Measurements from ENCODE around the gene KCNJ5. TPM values are rescaled to one million over a fixed set of nuclear protein-coding genes. Genes with fewer than 3 reads are reported as not detected.

Gene KCNJ5
- 1 to 10 TPM; 1.6 to 2.7 TPM for total RNA-seq
- polyA plus RNA-seq (ENCODE audit: insufficient read length in 2 of 2): 1 to 10 TPM; 2.1 to 2.7 TPM
- long read RNA-seq, donor 1: 0 reads
- long read RNA-seq, donor 2: 0 reads
- long read RNA-seq, donor 3, full-length matches to known transcripts: 2 of 2 reads
- long read RNA-seq, donor 3, partial matches to known transcripts: 0 of 2 reads
- long read RNA-seq, donor 3, other reads (novel, unspliced or antisense): 0 of 2 reads
- long read RNA-seq, donor 4, full-length matches to known transcripts: 5 of 5 reads
- long read RNA-seq, donor 4, partial matches to known transcripts: 0 of 5 reads
- long read RNA-seq, donor 4, other reads (novel, unspliced or antisense): 0 of 5 reads

DNA sequence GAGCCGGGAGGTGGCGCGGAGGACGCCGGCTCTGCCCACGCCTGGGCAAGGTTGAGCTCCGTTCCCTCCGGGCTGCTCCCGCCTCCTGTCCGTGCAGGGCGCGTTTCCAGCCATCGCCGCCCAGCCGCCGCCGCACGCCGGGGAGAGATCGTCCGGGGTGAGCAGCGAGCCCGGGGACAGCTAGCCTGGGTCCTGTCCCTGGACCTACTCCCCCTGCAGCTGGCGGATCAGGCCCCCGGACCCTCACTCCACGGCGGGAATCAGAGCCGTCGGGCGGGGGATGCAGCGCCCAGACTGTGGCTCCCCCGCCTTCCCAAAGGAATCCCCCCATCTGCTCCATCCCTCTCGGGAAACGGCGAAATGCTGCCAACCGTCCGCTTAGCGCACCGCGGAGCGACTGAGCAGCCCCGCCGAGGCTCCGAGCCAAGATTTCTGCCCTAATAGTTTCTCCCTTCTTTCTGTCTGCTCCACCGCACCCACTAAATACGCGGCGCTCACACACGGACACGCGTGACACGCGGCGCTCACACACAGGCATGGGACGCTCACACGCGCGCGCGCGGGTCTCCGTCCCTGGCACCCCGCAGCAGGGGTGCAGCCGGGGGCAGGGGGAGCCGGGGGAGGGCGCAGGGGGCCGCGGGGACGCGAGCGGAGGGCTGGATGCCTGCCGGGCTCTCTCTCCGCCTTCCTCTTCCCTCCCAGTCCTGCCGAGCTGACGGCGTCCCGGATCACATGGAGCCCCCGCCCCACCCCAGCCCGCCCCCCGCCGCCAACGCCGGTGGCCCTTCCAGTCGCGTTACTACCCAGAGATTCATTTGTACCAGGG lies at the start of gene KCNJ5:
TSS of gene KCNJ5 (plus strand) at position 814 of the 826 bp plus-strand sequence. CDS start 19,918 bp downstream, outside the sequence.
- WGBS (ENCODE audit: insufficient coverage): under 1% methylated on average over 70 of the region's 85 CpGs
- H3K4me1 ChIP-seq (ENCODE audit: control insufficient read depth, insufficient read depth, low read length): peaks cover 20% of the 10 kb centered on the region
- H3K27ac ChIP-seq (ENCODE audit: low read depth, low read length): no peak within 1 kb of the TSS
- DNase-seq (ENCODE audit: low read depth in 4 of 6, low spot score in 6 of 6): peak in 3 of 6 donors; percentile 49 to 93 (median 86)
- H3K4me3 ChIP-seq (ENCODE audit: low read depth, low read length): peak within 1 kb of the TSS; percentile 53
- H3K36me3 ChIP-seq (ENCODE audit: control insufficient read depth, insufficient read depth, low read length): no peaks in the 10 kb centered on the region
- H3K27me3 ChIP-seq (ENCODE audit: control insufficient read depth, insufficient read depth, low read length): peaks cover 25% of the 10 kb centered on the region
- H3K9me3 ChIP-seq (ENCODE audit: control insufficient read depth, insufficient read depth, low read length): no peaks in the 10 kb centered on the region

DNA sequence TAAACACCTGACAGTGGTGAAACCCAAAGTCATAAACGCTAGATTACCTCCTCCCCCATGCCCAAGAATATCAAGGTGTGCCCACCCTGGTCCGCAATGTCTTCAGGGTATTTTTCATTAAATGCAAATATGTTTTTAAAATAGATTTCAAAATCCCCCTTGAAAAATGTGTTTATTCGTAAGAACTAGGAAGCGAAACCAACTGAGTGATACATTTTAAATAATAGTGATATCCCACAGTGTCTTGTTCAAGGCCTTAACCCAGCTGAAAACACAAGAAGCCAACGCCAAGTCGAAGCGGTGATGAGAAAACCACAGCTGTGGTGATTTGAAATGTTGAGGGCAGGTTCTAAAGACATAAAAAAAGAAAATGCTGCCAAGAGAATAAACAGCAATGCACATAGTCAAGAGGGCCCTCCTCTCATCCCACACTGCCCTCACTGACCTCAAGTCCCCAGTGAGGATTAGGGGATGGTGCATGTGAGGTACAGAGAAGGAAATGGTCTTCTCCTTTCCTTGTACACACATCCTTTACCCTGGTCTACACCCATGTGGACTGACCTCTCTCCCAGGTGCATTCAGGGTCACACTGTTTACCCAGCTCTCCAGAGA lies 49.6 kb upstream of the KCNJ5 start:
- Histone ChIP-seq H3K9me3 (ENCODE audit: control insufficient read depth, insufficient read depth, low read length) (no peaks in the 10 kb centered on the region), H3K4me3 (ENCODE audit: low read depth, low read length) (no peak overlapping the region), H3K27me3 (ENCODE audit: control insufficient read depth, insufficient read depth, low read length) (no peaks in the 10 kb centered on the region), H3K4me1 (ENCODE audit: control insufficient read depth, insufficient read depth, low read length) (no peaks in the 10 kb centered on the region), H3K36me3 (ENCODE audit: control insufficient read depth, insufficient read depth, low read length) (no peaks in the 10 kb centered on the region), H3K27ac (ENCODE audit: low read depth, low read length) (no peak overlapping the region)
- DNase-seq (ENCODE audit: low read depth in 4 of 6, low spot score in 6 of 6): no peak
- WGBS (ENCODE audit: insufficient coverage): no CpG with 5 or more reads among the region's 7 CpGs

DNA sequence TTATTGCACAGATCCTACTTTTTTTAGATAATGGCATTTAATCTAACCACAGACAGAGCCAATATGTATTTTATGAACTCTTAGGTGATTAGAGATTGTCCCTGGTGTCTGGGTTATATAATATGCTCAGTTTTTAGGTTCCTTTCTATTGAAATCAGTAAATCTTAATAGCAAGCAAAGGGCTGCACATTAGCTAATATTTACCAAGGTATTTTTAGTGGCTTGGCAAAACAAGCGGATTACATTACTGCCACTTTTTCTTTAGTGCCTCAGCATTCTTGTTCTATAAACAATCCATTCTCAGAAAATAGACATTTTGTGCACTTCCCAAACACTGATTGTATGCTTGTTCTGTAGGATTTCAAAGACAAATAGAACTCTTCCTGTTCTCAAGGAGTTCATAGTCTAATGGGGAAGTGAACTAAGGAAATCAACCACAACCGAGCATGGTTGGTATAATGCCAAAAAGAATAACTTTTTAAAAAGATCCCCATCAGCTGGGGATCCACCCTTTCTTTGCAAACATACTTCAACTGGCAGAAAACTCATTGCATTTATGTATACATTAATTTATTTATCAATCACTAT lies 47.9 kb upstream of the KCNJ5 start:
- H3K27ac ChIP-seq (ENCODE audit: low read depth, low read length): no peak overlapping the region
- no peak overlapping the region for H3K4me3 ChIP-seq (ENCODE audit: low read depth, low read length)
- no peaks in the 10 kb centered on the region for H3K9me3 ChIP-seq (ENCODE audit: control insufficient read depth, insufficient read depth, low read length)
- DNase-seq (ENCODE audit: low read depth in 4 of 6, low spot score in 6 of 6): no peak
- no peaks in the 10 kb centered on the region for H3K36me3 ChIP-seq (ENCODE audit: control insufficient read depth, insufficient read depth, low read length)
- H3K4me1 ChIP-seq (ENCODE audit: control insufficient read depth, insufficient read depth, low read length): no peaks in the 10 kb centered on the region
- WGBS (ENCODE audit: insufficient coverage): no CpG with 5 or more reads among the region's 2 CpGs
- no peaks in the 10 kb centered on the region for H3K27me3 ChIP-seq (ENCODE audit: control insufficient read depth, insufficient read depth, low read length)

DNA sequence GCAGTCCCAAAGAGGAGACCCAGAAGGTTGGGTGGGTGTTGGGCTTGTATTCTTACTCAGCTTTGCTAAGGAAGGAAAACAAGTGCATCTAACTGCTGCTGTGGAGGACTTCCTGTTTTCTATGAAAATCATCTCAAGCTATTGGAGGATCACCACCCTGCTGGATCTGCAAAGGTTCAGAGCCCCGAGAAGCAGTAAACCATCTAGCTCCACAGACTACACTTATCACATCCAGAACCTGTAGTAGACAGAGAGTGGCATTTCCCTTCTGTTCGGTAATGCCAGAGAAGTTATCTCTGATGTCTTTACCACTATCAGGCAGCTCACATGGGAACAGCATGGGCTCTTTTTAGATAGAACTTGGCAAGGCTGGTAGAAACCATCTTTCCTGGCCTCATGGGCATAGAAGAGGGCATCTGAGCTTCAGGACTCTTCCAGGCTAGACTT lies 45.8 kb upstream of the KCNJ5 start:
- H3K9me3 ChIP-seq (ENCODE audit: control insufficient read depth, insufficient read depth, low read length): no peaks in the 10 kb centered on the region
- no peak overlapping the region for H3K27ac ChIP-seq (ENCODE audit: low read depth, low read length)
- no peak for DNase-seq (ENCODE audit: low read depth in 4 of 6, low spot score in 6 of 6)
- no peaks in the 10 kb centered on the region for H3K36me3 ChIP-seq (ENCODE audit: control insufficient read depth, insufficient read depth, low read length)
- H3K4me1 ChIP-seq (ENCODE audit: control insufficient read depth, insufficient read depth, low read length): no peaks in the 10 kb centered on the region
- no peak overlapping the region for H3K4me3 ChIP-seq (ENCODE audit: low read depth, low read length)
- 100% methylated on average over 1 of the region's 2 CpGs for WGBS (ENCODE audit: insufficient coverage)
- H3K27me3 ChIP-seq (ENCODE audit: control insufficient read depth, insufficient read depth, low read length): no peaks in the 10 kb centered on the region

DNA sequence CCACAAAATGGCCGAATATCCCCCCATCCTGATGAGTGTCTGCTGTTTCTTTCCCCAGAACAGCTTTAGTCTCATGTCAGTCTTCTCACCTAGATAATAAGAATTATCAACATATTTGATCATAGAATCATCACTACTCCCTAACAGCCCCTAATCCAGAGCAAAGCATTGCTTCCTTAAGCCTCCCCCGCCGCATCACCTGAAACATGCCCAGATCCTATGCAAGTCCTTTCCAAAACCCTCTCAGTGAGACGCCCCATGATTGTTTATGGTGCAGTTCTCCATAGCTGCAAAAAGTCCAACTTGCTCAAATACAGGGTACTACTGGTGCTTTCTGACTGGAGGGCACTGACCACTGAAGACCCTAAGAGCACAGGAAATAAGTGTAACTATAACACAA lies 44.2 kb upstream of the KCNJ5 start:
- H3K27ac ChIP-seq (ENCODE audit: low read depth, low read length): no peak overlapping the region
- DNase-seq (ENCODE audit: low read depth in 4 of 6, low spot score in 6 of 6): no peak
- no peak overlapping the region for H3K4me3 ChIP-seq (ENCODE audit: low read depth, low read length)
- WGBS (ENCODE audit: insufficient coverage): 88% methylated on average over 4 of the region's 4 CpGs
- no peaks in the 10 kb centered on the region for H3K9me3 ChIP-seq (ENCODE audit: control insufficient read depth, insufficient read depth, low read length)
- no peaks in the 10 kb centered on the region for H3K36me3 ChIP-seq (ENCODE audit: control insufficient read depth, insufficient read depth, low read length)
- H3K4me1 ChIP-seq (ENCODE audit: control insufficient read depth, insufficient read depth, low read length): no peaks in the 10 kb centered on the region
- no peaks in the 10 kb centered on the region for H3K27me3 ChIP-seq (ENCODE audit: control insufficient read depth, insufficient read depth, low read length)

- Histone ChIP-seq H3K4me3 (ENCODE audit: low read depth, low read length) (no peak overlapping the region), H3K27ac (ENCODE audit: low read depth, low read length) (no peak overlapping the region), H3K36me3 (ENCODE audit: control insufficient read depth, insufficient read depth, low read length) (no peaks in the 10 kb centered on the region), H3K27me3 (ENCODE audit: control insufficient read depth, insufficient read depth, low read length) (no peaks in the 10 kb centered on the region), H3K9me3 (ENCODE audit: control insufficient read depth, insufficient read depth, low read length) (no peaks in the 10 kb centered on the region), H3K4me1 (ENCODE audit: control insufficient read depth, insufficient read depth, low read length) (no peaks in the 10 kb centered on the region)
- no peak for DNase-seq (ENCODE audit: low read depth in 4 of 6, low spot score in 6 of 6)
- WGBS (ENCODE audit: insufficient coverage): 9% methylated on average over 9 of the region's 10 CpGs
These were observed 42.2 kb upstream of the KCNJ5 start for GRCh38 chr11:128848815-128849455.

DNA sequence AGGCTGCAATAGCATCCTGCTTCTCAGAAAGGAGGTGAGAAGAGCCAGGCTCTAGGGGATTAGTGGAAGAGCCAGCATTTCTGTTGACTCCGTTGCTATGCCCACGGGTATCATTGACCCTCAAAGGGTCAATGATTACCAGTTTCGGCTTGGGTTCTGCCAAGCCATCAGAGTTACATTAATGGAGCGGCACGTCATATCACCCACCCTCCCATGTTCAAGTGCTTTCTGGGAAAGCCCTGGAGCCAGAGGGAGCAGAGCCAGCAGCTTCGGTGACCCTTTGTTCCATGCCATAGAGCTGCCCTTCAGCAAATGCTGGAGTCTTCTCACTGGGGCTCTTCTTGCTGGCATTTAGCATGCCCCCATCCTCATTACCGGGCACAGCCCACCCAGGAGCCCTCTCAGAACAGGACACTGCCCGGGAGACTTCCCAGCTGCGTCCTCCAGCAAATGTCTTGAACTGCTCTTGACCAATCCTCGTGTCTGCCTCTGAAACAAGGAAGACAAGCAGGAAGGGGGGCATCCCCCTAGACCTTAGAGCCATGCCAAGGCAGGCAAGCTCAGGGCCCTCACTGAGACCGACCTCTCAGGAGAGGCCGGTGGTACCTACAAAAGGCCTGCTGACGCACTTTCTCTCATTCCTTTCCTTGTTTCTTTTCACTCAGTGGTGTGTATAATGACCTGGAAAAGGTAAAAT lies 38.7 kb upstream of the KCNJ5 start:
- no peaks in the 10 kb centered on the region for H3K27me3 ChIP-seq (ENCODE audit: control insufficient read depth, insufficient read depth, low read length)
- H3K4me3 ChIP-seq (ENCODE audit: low read depth, low read length): no peak overlapping the region

GRCh38 chr11:128853559-128853958 lies 37.6 kb upstream of the KCNJ5 start:
- H3K4me1 ChIP-seq (ENCODE audit: control insufficient read depth, insufficient read depth, low read length): no peaks in the 10 kb centered on the region
- no peaks in the 10 kb centered on the region for H3K9me3 ChIP-seq (ENCODE audit: control insufficient read depth, insufficient read depth, low read length)
- DNase-seq (ENCODE audit: low read depth in 4 of 6, low spot score in 6 of 6): no peak
- H3K27ac ChIP-seq (ENCODE audit: low read depth, low read length): no peak overlapping the region
- WGBS (ENCODE audit: insufficient coverage): 94% methylated on average over 3 of the region's 6 CpGs
- H3K27me3 ChIP-seq (ENCODE audit: control insufficient read depth, insufficient read depth, low read length): no peaks in the 10 kb centered on the region
- no peak overlapping the region for H3K4me3 ChIP-seq (ENCODE audit: low read depth, low read length)
- H3K36me3 ChIP-seq (ENCODE audit: control insufficient read depth, insufficient read depth, low read length): no peaks in the 10 kb centered on the region

More for the DNA sequence above, 38.7 kb upstream of the KCNJ5 start:
- Histone ChIP-seq H3K36me3 (ENCODE audit: control insufficient read depth, insufficient read depth, low read length) (no peaks in the 10 kb centered on the region), H3K4me1 (ENCODE audit: control insufficient read depth, insufficient read depth, low read length) (no peaks in the 10 kb centered on the region), H3K9me3 (ENCODE audit: control insufficient read depth, insufficient read depth, low read length) (no peaks in the 10 kb centered on the region), H3K27ac (ENCODE audit: low read depth, low read length) (no peak overlapping the region)
- 88% methylated on average over 10 of the region's 13 CpGs for WGBS (ENCODE audit: insufficient coverage)
- no peak for DNase-seq (ENCODE audit: low read depth in 4 of 6, low spot score in 6 of 6)

Data from spinal cord (tissue), 10 donors.